SK-N-MC (cell line): ENCODE measurements around the gene ERCC4.

Experiments used
- EZH2 ChIP-seq: fragments of 200-600 bp; sonication (generic); IDR thresholded peaks from one replicate; pipeline ENCODE4 v1.6.1; 2017; ENCODE audit warnings: antibody characterized with exemption
- POLR2AphosphoS5 ChIP-seq: IDR thresholded peaks from 2 replicates; pipeline ENCODE4 v1.6.1; 2012; ENCODE audit warnings: mild to moderate bottlenecking, low read depth, low read length, borderline replicate concordance

GRCh38 chr16:13935408-13935807 lies 15.5 kb downstream of the ERCC4 start:
- TF ChIP-seq POLR2AphosphoS5 (no peak), EZH2 (no peak)
